Thymus (tissue), 11 donors: ENCODE measurements around the gene MARCHF6. TPM values are rescaled to one million over a fixed set of nuclear protein-coding genes. Genes with fewer than 3 reads are reported as not detected.

Experiments
- DNase-seq, 9 donors: peaks; one replicate each; pipeline ENCODE4 v3.0.0-alpha.2; 2013; ENCODE audit warnings: low spot score in 9 of 9, low read depth in 6 of 9, missing footprints in 1 of 9
- H3K27ac ChIP-seq, 2 donors: one replicate each; pipeline ENCODE4 v1.5.1; 2013; ENCODE audit warnings: control low read depth in 1 of 2, low read depth in 1 of 2, low read length in 1 of 2, mild to moderate bottlenecking in 1 of 2, moderate library complexity in 1 of 2
- H3K27me3 ChIP-seq, 2 donors: one replicate each; pipeline ENCODE4 v1.5.1; 2013; ENCODE audit warnings: low read length in 1 of 2; ENCODE audit not compliant: control insufficient read depth in 2 of 2, insufficient read depth in 1 of 2
- H3K36me3 ChIP-seq, 2 donors: one replicate each; pipeline ENCODE4 v1.5.1; 2013; ENCODE audit warnings: low read length in 1 of 2, mild to moderate bottlenecking in 1 of 2, moderate library complexity in 1 of 2; ENCODE audit not compliant: control insufficient read depth in 2 of 2, insufficient read depth in 2 of 2
- H3K4me1 ChIP-seq, 2 donors: one replicate each; pipeline ENCODE4 v1.5.1; 2013; ENCODE audit warnings: low read length in 2 of 2; ENCODE audit not compliant: control insufficient read depth in 2 of 2, insufficient read depth in 2 of 2
- H3K4me3 ChIP-seq, 2 donors: one replicate each; pipeline ENCODE4 v1.5.1; 2013; ENCODE audit warnings: low read length in 2 of 2, control low read depth in 1 of 2, mild to moderate bottlenecking in 1 of 2
- H3K9me3 ChIP-seq, 2 donors: one replicate each; pipeline ENCODE4 v1.5.1; 2013; ENCODE audit warnings: low read length in 1 of 2, mild to moderate bottlenecking in 1 of 2; ENCODE audit not compliant: control insufficient read depth in 2 of 2, insufficient read depth in 1 of 2
- WGBS: extraction: QIAGEN DNeasy Blood & Tissue Kit; methylation state at CpG from one replicate; pipeline ENCODE4 v1.1.7; 2013; 5-methylcytosine and 5-hydroxymethylcytosine counted together
- polyA plus RNA-seq: library from polyadenylated mRNA; stranded (reverse); fragments of 200-250 nt; gene quantifications from one replicate; pipeline ENCODE4 v1.2.3, GENCODE V29; 2013
- total RNA-seq: library from RNA; stranded (reverse); fragments of 120-200 nt; gene quantifications from one replicate; pipeline ENCODE4 v1.2.4, GENCODE V29; 2013
- donor health status: healthy.

The MARCHF6 gene
- total and polyA plus RNA-seq, 2 donors = 43.7 to 196 TPM

DNA sequence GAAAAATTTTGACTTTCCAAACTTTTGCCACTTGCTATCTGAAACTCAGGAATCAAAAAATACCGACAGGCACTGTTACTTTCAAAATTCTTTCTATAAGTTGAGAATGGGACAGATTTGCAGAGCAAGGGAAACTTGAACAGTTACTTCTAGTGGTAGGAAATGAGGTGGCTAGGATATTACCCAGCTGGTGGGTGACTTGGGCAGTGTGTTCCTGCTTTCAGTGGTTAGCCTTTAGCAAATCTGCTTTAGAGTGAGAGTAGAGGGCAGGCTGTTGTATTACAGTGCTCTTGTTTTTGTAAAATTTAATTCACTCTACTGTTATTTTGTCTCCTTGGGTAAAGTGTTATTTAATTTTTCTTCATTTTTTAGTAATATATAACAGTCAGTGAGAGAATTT, 48.0 kb downstream of the MARCHF6 start:
- Histone ChIP-seq H3K4me3 (no peak overlapping the region), H3K36me3 (peaks cover 21 to 58% of the 10 kb centered on the region in 2 donors), H3K27ac (no peak overlapping the region), H3K4me1 (no peaks in the 10 kb centered on the region), H3K27me3 (no peaks in the 10 kb centered on the region), H3K9me3 (no peaks in the 10 kb centered on the region)
- no peak for DNase-seq
- WGBS = 73% methylated on average over 1 of the region's 1 CpG

Other genes starting within 250 kb of the MARCHF6 start
- 15.2 TPM for gene ATPSCKMT, start 103.8 kb upstream of the MARCHF6 start, total RNA-seq
- 14.4 TPM for gene ATPSCKMT, start 103.8 kb upstream of the MARCHF6 start, polyA plus RNA-seq
- 356 TPM for gene CCT5, start 103.4 kb upstream of the MARCHF6 start, total RNA-seq
- gene CCT5, start 103.4 kb upstream of the MARCHF6 start, polyA plus RNA-seq = 114 TPM
- 1.9 TPM for gene CMBL, start 45.8 kb upstream of the MARCHF6 start, total RNA-seq
- 8.1 TPM for gene CMBL, start 45.8 kb upstream of the MARCHF6 start, polyA plus RNA-seq
- 0.42 TPM for gene ROPN1L, start 88.2 kb downstream of the MARCHF6 start, total RNA-seq
- gene ROPN1L, start 88.2 kb downstream of the MARCHF6 start, polyA plus RNA-seq = 0.68 TPM
- gene ANKRD33B, start 210.4 kb downstream of the MARCHF6 start, total RNA-seq = 6.8 TPM
- 4.5 TPM for gene ANKRD33B, start 210.4 kb downstream of the MARCHF6 start, polyA plus RNA-seq